ENCODE measurements around the gene ALOX5AP.

Gene ALOX5AP

GRCh38 chr13:30773561-30773960 is 38.2 kb downstream of the ALOX5AP start:
- no peak for DNase-seq

- DNase-seq = no peak
Measured at GRCh38 chr13:30774214-30774730, 38.9 kb downstream of the ALOX5AP start.

- no peak for DNase-seq
Measured at GRCh38 chr13:30776661-30777060, 41.3 kb downstream of the ALOX5AP start.

GRCh38 chr13:30779016-30779415 is 43.7 kb downstream of the ALOX5AP start:
- DNase-seq = no peak

- no peak for DNase-seq
Measured at GRCh38 chr13:30779608-30780007, 44.3 kb downstream of the ALOX5AP start.

- no peak for DNase-seq
Measured at GRCh38 chr13:30780338-30780981, 45.1 kb downstream of the ALOX5AP start.

- no peak for DNase-seq
Measured at GRCh38 chr13:30785191-30785850, 50.0 kb downstream of the ALOX5AP start.

GRCh38 chr13:30786648-30787047 is 51.3 kb downstream of the ALOX5AP start:
- DNase-seq = no peak

GRCh38 chr13:30787738-30788525 is 52.6 kb downstream of the ALOX5AP start:
- DNase-seq = no peak

GRCh38 chr13:30789166-30789862 is 54.0 kb downstream of the ALOX5AP start:
- no peak for DNase-seq

- no peak for DNase-seq
Measured at GRCh38 chr13:30790592-30790991, 55.2 kb downstream of the ALOX5AP start.

- DNase-seq = no peak
Measured at GRCh38 chr13:30791354-30792001, 56.1 kb downstream of the ALOX5AP start.

- DNase-seq = no peak
Measured at GRCh38 chr13:30792285-30793000, 57.1 kb downstream of the ALOX5AP start.

- no peak for DNase-seq
Measured at GRCh38 chr13:30796132-30796572, 60.8 kb downstream of the ALOX5AP start.

GRCh38 chr13:30796631-30797601 is 61.6 kb downstream of the ALOX5AP start:
- no peak for DNase-seq

- no peak for DNase-seq
Measured at GRCh38 chr13:30797847-30798535, 62.6 kb downstream of the ALOX5AP start.

- DNase-seq = no peak
Measured at GRCh38 chr13:30798776-30799355, 63.5 kb downstream of the ALOX5AP start.

GRCh38 chr13:30799356-30799824 is 64.0 kb downstream of the ALOX5AP start:
- no peak for DNase-seq

GRCh38 chr13:30800107-30800506 is 64.8 kb downstream of the ALOX5AP start:
- DNase-seq = no peak

All from NCI-H748 treated with DMSO at 0.1 percent for 48 hours (cell line).